ENCODE measurements around the gene RBFOX2. TPM values are rescaled to one million over a fixed set of nuclear protein-coding genes. Genes with fewer than 3 reads are reported as not detected.

Gene RBFOX2
- total and polyA plus RNA-seq, 2 of the 13 experiments (the other 11 are each of a cell fraction or from before 2014, with no cell fraction given), result 37.3 to 40.4 TPM

- H3K79me2 ChIP-seq (ENCODE audit: insufficient read depth, low read length), result peaks cover 19% of the 10 kb centered on the region
- in situ Hi-C loops (cut with HindIII; ENCODE audit: extremely low pct_ligation_motif_present, low pct_unique_long_range_greater_than_20kb), result no loop called here
- H3K27ac ChIP-seq (ENCODE audit: extremely low read length, insufficient read depth, low read length), result no peak overlapping the region
- no peak for ATAC-seq
- H3K9me3 ChIP-seq (ENCODE audit: low read length), result no peaks in the 10 kb centered on the region
- H3K9ac ChIP-seq (ENCODE audit: insufficient read depth, low read depth, low read length), result no peak overlapping the region
- H3K27me3 ChIP-seq (ENCODE audit: control insufficient read depth in 1 of 2, insufficient read depth in 2 of 2, low read length in 2 of 2), result no peaks in the 10 kb centered on the region
- no peak for DNase-seq (ENCODE audit: low spot score)
- intact Hi-C loops (cut with micrococcal nuclease; ENCODE audit: unreplicated experiment), result no loop called here
- H3K4me2 ChIP-seq (ENCODE audit: low read depth, low read length), result no peak overlapping the region
- 96% methylated on average over 2 of the region's 2 CpGs for WGBS (ENCODE audit: low lambda C conversion rate)
- ChIA-PET POLR2A (no interaction called here), CTCF (ENCODE audit: low intra/inter-chr PET ratio, low total read pairs) (no interaction called here)
- peaks cover 9% of the 10 kb centered on the region for H3K4me1 ChIP-seq (ENCODE audit: insufficient read depth, low read length)
- no peak for FAIRE-seq
- no peak for TF ChIP-seq ZFP36 (IDR thresholded peaks at IDR 0.05; ENCODE audit: borderline replicate concordance, low read depth, low read length, partially characterized antibody)
- no peak for TF ChIP-seq ZNF350 (CRISPR knock-in tag; IDR thresholded peaks at IDR 0.05; ENCODE audit: borderline replicate concordance, low read depth)
- no peak for TF ChIP-seq ZMYM4 (CRISPR knock-in tag; IDR thresholded peaks at IDR 0.05)
- TF ChIP-seq ISX (CRISPR knock-in tag; conservative IDR thresholded peaks at IDR 0.05), result no peak
- TF ChIP-seq TOE1 (CRISPR knock-in tag; IDR thresholded peaks at IDR 0.05), result no peak
- no peak for TF ChIP-seq ZNF570 (CRISPR knock-in tag; IDR thresholded peaks at IDR 0.05; ENCODE audit: borderline replicate concordance)
- TF ChIP-seq JARID2 (CRISPR knock-in tag; IDR thresholded peaks at IDR 0.05; ENCODE audit: insufficient replicate concordance), result no peak
- no peak for TF ChIP-seq PHB2 (IDR thresholded peaks at IDR 0.05; ENCODE audit: partially characterized antibody)
- no peak for TF ChIP-seq KAT8 (CRISPR knock-in tag; IDR thresholded peaks at IDR 0.05)
- TF ChIP-seq BCLAF1 (IDR thresholded peaks at IDR 0.05), result no peak
- TF ChIP-seq KLF13 (CRISPR knock-in tag; IDR thresholded peaks at IDR 0.05), result no peak
- no peak for TF ChIP-seq SETDB1 (CRISPR knock-in tag; IDR thresholded peaks at IDR 0.05; ENCODE audit: borderline replicate concordance)
- TF ChIP-seq GABPB1 (CRISPR knock-in tag; IDR thresholded peaks at IDR 0.05), result no peak
- H3K4me3 ChIP-seq (replicated peaks in 1 of 3; ENCODE audit: insufficient read depth in 1 of 3, low read depth in 2 of 3, low read length in 3 of 3), result no peak overlapping the region
- H3K36me3 ChIP-seq (replicated peaks in 1 of 2; ENCODE audit: control insufficient read depth in 1 of 2, insufficient read depth in 2 of 2, low read length in 2 of 2), result no peaks in the 10 kb centered on the region
- no TSS peak for BruUV-seq (replicated peaks)
- H2AFZ ChIP-seq (ENCODE audit: low read length), result no peak overlapping the region
- no peaks in the 10 kb centered on the region for H4K20me1 ChIP-seq (ENCODE audit: insufficient read depth, low read length)
Observed at GRCh38 chr22:35977136-35977535, 51.5 kb downstream of the RBFOX2 start.
